ENCODE measurements around the gene AMOT.

- no peak for TF ChIP-seq TAF1 (IDR thresholded peaks at IDR 0.05; ENCODE audit: borderline replicate concordance, low read depth, low read length)
- no peak for TF ChIP-seq POLR2AphosphoS5 (IDR thresholded peaks at IDR 0.05; ENCODE audit: low read depth, low read length)
- TF ChIP-seq POLR2A (IDR thresholded peaks at IDR 0.05; ENCODE audit: low read depth, low read length), result no peak
Observed at GRCh38 chrX:112759512-112759911, 81.1 kb downstream of the AMOT start.
